Vagina (tissue), 2 donors: ENCODE data around the gene PIAS1.

Source experiments
- POLR2A ChIP-seq, 2 donors: fragments of 450-650 bp; IDR thresholded peaks; one replicate each; pipeline ENCODE4 v1.6.1; 2017; ENCODE audit warnings: antibody characterized with exemption in 2 of 2, mild to moderate bottlenecking in 2 of 2, moderate library complexity in 2 of 2
- TF ChIP-seq, protein P1 (sequence below), 3 experiments: fragments of 450-650 bp in 2 of 3; fragments of 200-600 bp in 1 of 3; sonication (generic) in 1 of 3; IDR thresholded peaks; one replicate each; pipeline ENCODE4 v1.5.1; 2017 to 2019; ENCODE audit warnings: antibody characterized with exemption in 3 of 3, mild to moderate bottlenecking in 2 of 3, moderate library complexity in 2 of 3

DNA sequence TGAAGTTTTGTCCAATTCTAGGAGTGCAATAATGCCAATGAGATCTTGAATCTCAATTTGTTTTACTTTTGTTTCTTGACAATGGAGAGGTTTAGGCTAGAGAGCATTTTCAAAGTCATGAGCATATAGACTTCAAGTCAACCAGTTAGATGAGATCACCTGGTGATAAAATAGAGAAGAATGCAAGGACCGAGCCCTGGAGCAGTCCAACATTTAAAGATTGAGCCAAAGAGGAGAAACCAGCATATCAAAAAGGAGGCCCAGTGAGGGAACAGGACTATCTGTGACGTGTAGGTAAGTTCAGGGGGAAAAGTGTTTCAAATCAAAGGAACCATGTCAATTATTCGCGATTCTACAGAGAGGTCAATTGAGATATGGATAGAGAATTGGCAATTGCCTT lies 1.7 kb upstream of the PIAS1 start:
- TF ChIP-seq POLR2A (IDR thresholded peaks at IDR 0.05): no peak
- TF ChIP-seq, protein P1, sequence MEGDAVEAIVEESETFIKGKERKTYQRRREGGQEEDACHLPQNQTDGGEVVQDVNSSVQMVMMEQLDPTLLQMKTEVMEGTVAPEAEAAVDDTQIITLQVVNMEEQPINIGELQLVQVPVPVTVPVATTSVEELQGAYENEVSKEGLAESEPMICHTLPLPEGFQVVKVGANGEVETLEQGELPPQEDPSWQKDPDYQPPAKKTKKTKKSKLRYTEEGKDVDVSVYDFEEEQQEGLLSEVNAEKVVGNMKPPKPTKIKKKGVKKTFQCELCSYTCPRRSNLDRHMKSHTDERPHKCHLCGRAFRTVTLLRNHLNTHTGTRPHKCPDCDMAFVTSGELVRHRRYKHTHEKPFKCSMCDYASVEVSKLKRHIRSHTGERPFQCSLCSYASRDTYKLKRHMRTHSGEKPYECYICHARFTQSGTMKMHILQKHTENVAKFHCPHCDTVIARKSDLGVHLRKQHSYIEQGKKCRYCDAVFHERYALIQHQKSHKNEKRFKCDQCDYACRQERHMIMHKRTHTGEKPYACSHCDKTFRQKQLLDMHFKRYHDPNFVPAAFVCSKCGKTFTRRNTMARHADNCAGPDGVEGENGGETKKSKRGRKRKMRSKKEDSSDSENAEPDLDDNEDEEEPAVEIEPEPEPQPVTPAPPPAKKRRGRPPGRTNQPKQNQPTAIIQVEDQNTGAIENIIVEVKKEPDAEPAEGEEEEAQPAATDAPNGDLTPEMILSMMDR (IDR thresholded peaks at IDR 0.05): no peak
